Activated gamma-delta T cell treated with anti-CD3 and anti-CD28 coated beads, Interleukin-2, amount 50 U/mL, for 16 hours (primary cell): ENCODE results near the gene ESPNL.
"Not testable (repeated sequence)": the region's sequence is repeated elsewhere in the genome, so short reads cannot be mapped to it uniquely, and the experiment has no call there.

Experiments
- DNase-seq: peaks from one replicate; pipeline ENCODE4 v3.0.0-alpha.2; 2020; ENCODE audit warnings: low read depth

Gene ESPNL

DNA sequence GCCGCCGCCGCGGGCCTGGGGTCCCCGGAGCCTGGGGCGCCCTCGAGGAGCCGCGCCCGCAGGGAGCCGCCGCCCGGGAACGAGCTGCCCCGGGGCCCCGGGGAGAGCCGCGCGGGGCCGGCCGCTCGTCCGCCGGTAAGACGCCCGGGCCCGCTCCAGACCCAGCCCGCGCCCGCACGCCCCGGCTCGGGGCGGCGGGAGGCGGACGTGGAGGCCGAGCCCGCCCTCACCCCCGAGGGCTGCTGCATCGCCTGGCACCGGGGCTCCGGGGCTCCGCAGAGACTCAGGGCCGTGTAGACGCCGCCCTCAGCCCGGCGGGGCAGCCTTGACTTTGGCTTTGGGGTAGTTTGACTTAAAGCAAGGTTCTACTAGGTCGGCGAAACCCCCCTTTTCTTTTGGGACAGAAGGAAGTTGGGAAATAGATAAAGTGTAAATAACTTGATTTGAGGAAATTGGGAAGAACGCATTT is 59.0 kb downstream of the ESPNL start:
- DNase-seq = no peak

- no peak for DNase-seq
Observed at GRCh38 chr2:238159661-238160205, 59.6 kb downstream of the ESPNL start.

DNA sequence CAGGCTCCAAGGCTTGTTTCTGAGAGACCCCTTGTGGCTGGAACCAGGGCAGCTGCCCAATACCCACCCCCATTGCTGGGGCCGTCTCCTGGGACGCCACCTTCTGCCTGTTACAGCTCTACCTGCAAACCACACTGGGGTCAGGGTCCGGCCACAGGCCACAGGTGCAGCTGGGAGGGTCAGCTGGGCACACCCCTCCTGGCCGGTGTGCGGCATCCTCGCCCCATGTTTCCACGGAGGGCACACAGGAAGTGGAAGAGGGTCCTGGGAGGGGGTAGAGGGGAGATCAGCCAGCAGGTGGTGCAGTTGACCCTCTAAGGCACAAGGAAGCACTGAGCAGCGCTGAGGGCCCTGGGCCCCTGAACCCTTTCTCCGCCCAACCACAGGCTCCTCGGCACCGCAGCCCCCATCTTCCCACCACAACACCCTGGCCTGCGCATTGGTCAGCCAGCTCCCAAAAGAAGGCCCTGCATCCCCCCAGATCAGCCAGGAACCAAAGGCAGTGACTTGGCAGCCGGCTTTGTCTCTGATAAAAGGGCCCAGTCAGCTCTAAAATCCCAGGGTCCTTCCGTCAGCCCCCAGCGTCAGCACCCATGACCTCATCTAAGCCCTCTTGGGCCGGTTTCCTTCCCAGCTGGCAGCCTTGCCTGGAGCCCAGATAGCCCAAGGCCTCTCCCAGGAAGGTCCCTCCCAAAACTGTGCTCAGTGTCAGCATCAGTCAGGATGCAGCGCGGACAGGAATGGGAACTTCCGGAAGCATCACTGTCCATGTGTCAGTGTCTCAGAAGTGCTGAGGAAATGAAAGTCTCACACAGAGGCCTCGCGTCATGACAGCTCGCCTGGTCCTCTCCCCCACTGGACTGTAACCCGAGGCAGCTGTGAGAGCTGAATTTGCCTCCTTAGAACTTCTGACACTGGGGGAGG is 60.3 kb downstream of the ESPNL start:
- no peak for DNase-seq

GRCh38 chr2:238161291-238162051 is 61.3 kb downstream of the ESPNL start:
- no peak for DNase-seq

- DNase-seq = no peak
Observed at GRCh38 chr2:238162251-238162845, 62.2 kb downstream of the ESPNL start.

DNA sequence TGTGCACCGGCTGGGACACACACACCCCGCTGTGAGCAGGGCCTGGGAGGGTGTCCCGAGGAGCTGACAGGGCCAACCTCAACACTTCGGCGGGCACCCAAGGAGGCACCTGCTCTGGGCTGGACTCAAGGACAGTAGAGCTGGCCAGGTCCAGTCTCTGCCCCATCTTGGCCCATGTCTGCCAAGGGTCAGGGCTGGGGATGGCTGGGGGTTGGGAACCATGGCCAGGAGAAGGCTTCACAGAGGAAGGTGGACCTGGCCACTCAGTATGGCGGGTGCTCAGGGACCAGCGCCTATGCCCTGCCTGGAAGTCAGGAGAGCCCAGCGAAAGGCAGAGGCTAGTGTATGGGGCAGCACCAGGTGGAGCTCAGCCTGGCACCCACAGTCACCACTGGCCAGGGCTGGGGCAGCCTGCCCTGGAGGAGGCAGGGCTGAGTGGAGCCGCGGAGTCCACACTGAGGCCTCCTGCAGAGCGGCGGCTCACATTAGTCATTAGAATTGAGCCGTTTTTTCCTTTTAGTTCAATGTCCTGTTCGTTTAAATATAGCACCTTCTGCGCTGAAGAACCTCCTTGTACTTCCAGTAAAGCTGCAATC is 62.8 kb downstream of the ESPNL start:
- DNase-seq = no peak

DNA sequence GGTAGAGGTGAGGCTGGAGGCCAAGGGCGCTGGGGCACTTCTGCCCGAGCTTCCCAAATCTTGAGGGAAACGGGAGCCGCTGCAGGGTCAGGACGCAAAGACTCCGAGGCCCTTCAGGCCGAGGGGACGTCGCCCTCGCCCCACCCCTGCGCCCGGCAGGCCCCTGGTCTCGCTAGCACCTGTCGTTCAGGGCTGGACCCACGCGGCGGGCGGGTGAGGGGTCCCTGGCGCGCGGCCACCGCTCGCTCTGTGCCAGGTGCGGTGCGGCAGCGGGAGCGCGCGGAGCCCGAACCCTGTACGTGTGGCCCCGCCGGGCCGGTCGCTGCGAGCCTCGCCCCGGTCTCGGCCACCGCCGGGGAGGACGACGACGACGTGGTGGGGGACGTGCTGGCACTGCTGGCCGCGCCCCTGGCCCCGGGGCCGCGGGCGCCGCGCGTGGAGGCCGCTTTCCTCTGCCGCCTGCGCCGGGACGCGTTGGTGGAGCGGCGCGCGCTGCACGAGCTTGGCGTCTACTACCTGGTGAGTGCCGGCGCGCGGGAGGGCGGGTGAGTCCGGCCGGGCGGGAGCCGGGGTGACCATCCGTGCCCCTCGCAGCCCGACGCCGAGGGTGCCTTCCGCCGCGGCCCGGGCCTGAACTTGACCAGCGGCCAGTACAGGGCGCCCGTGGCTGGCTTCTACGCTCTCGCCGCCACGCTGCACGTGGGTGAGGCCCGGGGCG is 63.5 kb downstream of the ESPNL start:
- DNase-seq = no peak

DNA sequence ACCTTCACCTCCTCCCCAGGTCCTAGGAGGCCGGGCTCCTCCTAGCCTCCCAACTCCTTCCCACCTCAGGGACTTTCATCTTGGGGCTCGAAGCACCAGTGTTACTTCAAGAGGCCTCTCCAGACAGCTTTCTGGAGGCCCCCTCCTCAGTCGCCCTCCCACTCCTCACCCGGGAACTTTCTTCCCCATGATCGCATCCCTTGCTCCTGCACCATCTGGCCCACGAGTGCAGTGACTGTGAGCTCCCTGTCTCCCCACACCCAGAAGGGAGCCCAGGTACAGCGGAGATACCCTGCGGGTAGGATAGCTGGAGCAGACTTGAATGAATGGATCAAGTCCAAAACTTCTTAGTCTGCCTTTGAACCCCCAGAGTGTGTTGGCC is 64.8 kb downstream of the ESPNL start:
- DNase-seq = no peak

- DNase-seq = no peak
Observed at GRCh38 chr2:238165288-238165921, 65.3 kb downstream of the ESPNL start.

DNA sequence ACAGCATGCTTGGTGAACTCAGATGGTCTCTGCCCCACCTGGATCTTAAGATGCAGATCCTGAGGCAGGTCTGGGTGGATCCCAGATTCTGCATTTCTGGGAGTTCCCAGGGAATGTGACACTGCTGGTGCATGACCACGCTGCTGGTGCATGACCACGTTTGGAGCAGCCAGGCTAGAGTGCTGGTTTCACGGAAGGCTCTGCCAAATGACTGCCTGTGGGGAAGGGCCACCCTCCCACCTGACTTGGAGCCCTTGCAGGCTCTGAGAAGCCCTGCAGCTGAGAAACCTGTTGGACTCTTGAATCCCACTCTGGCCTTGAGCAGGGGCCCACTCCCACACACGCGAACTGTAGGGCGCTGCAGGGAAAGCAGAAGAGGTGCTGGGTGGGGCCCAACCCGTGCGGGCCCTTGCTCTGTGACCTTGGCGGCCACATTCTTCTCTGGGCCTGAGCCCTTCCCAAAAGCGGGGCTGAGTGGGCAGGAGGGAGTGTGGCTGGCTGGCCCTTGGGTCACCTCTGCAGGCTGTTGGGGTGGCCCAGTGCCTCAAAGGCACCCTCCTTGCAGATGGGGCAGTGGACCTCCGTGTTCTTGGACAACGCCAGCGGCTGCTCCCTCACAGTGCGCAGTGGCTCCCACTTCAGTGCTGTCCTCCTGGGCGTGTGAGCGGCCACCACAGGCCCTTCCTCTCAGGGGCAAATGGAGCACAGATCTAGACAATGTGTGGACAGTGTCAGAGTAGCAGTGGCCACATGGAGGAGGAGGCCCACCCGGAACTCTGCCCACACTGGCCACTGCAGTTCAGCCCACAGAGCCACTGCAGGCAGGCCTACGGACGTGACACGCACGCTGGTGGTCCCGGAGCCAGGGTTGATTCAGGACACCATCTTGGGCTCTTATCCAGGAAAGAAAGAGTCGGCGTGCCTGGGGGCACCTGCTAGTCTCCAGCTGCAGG is 66.5 kb downstream of the ESPNL start:
- no peak for DNase-seq

DNA sequence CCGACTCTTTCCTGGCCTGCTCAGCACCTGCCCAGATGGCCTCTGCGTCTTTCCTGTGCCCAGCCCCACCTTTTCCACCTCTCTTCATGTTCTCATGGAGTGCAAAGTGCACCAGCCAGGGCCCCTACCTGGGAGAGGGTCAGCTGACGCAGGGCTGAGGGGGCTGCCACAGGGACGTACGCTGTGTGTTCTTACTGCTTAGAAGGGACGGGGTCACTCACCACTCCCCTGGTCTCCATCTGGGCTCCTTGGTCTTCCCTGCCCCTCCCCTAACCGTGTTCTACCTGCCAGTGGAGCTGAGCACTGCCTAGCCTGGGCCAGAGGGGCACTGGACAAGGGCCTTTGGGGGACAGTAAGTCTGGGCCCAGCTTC is 67.2 kb downstream of the ESPNL start:
- no peak for DNase-seq

DNA sequence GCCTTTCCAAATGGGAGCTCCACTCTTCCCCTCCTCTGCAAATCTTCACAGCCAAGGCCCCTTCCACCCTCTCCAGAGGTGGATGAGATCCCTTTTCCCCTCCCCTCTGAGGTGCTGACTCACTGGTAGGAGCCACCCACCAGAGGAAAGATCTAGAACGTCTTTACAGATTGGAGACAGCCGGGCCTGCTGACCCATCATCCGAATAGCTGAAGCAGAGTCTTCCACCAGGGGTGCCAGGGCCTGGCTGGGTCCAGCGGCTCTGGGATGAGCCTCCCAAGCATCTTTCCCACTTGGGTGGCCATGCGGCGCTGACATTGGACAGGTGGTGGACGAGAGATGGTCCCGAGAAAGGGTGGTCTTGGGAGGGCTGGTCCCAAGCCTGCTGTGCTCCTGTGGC is 67.6 kb downstream of the ESPNL start:
- no peak for DNase-seq

- DNase-seq = no peak
Observed at GRCh38 chr2:238168196-238169047, 68.3 kb downstream of the ESPNL start.

GRCh38 chr2:238169048-238169707 is 69.0 kb downstream of the ESPNL start:
- DNase-seq = no peak

DNA sequence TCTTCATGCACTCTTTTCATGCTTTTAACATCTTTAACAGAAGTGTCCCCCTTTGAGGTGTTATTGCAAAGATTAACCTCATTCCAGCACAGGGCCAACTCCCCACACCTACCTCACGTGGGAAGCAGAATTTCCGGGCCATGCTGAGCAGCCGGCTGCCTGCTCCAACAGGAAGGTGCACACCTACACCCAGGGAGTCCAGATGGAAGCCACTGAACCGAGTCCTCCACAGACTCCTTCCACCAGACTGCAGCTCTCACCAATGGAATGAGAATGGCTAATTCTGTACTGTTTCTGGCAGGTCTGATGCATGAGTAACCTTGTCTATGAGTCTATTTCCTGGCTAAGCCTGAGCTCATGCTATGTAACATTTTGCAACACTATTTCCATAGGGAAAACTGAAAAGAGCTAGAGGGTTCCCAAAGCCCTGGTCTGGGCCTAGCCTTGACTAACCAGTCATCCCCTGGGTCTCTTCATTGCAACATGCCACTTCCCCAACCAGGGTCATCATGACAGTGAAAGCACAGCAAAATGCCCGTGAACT is 69.6 kb downstream of the ESPNL start:
- DNase-seq = no peak

GRCh38 chr2:238170386-238171071 is 70.4 kb downstream of the ESPNL start:
- DNase-seq = no peak

- DNase-seq = not testable (repeated sequence)
Observed at GRCh38 chr2:238171072-238171431, 70.9 kb downstream of the ESPNL start.
